ENCODE measurements around the gene ARMH1.

Gene ARMH1

DNA sequence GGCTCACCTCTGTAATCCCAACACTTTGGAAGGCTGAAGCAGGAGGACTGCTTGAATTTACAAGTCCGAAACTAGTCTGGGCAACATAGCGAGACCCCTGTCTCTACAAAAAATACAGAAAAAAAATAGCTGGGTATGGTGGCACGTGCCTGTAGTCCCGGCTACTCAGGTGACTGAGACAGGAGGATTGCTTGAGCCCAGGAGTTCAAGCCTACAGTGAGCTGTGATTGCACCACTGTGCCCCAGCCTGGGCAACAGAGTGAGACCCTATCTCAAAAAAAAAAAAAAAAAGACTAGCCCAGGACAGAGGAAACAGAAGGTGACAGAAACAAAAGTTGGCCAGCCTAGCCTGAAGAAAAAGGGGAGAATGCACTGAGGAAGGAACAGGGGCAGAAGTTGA is 21.2 kb downstream of the ARMH1 start:
- TF ChIP-seq EGR1 (IDR thresholded peaks at IDR 0.05) (no peak), TEAD4 (IDR thresholded peaks at IDR 0.05) (no peak), CREB1 (IDR thresholded peaks at IDR 0.05; ENCODE audit: low read depth) (no peak), RAD21 (IDR thresholded peaks at IDR 0.05; ENCODE audit: low read depth) (no peak), ZBTB7A (IDR thresholded peaks at IDR 0.05; ENCODE audit: low read depth) (no peak), YY1 (IDR thresholded peaks at IDR 0.05; ENCODE audit: low read depth) (no peak), TAF1 (IDR thresholded peaks at IDR 0.05; ENCODE audit: low read depth) (no peak), FOXM1 (IDR thresholded peaks at IDR 0.05; ENCODE audit: borderline replicate concordance, low read depth) (no peak), CEBPB (IDR thresholded peaks at IDR 0.05) (no peak), NFIC (IDR thresholded peaks at IDR 0.05) (no peak), TCF12 (IDR thresholded peaks at IDR 0.05; ENCODE audit: low read depth) (no peak), EP300 (IDR thresholded peaks at IDR 0.05; ENCODE audit: borderline replicate concordance) (no peak)
- TF ChIP-seq, protein P1, sequence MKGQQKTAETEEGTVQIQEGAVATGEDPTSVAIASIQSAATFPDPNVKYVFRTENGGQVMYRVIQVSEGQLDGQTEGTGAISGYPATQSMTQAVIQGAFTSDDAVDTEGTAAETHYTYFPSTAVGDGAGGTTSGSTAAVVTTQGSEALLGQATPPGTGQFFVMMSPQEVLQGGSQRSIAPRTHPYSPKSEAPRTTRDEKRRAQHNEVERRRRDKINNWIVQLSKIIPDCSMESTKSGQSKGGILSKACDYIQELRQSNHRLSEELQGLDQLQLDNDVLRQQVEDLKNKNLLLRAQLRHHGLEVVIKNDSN (IDR thresholded peaks at IDR 0.05), result no peak
- TF ChIP-seq, protein P2, sequence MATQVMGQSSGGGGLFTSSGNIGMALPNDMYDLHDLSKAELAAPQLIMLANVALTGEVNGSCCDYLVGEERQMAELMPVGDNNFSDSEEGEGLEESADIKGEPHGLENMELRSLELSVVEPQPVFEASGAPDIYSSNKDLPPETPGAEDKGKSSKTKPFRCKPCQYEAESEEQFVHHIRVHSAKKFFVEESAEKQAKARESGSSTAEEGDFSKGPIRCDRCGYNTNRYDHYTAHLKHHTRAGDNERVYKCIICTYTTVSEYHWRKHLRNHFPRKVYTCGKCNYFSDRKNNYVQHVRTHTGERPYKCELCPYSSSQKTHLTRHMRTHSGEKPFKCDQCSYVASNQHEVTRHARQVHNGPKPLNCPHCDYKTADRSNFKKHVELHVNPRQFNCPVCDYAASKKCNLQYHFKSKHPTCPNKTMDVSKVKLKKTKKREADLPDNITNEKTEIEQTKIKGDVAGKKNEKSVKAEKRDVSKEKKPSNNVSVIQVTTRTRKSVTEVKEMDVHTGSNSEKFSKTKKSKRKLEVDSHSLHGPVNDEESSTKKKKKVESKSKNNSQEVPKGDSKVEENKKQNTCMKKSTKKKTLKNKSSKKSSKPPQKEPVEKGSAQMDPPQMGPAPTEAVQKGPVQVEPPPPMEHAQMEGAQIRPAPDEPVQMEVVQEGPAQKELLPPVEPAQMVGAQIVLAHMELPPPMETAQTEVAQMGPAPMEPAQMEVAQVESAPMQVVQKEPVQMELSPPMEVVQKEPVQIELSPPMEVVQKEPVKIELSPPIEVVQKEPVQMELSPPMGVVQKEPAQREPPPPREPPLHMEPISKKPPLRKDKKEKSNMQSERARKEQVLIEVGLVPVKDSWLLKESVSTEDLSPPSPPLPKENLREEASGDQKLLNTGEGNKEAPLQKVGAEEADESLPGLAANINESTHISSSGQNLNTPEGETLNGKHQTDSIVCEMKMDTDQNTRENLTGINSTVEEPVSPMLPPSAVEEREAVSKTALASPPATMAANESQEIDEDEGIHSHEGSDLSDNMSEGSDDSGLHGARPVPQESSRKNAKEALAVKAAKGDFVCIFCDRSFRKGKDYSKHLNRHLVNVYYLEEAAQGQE (IDR thresholded peaks at IDR 0.05; ENCODE audit: low read depth), result no peak

DNA sequence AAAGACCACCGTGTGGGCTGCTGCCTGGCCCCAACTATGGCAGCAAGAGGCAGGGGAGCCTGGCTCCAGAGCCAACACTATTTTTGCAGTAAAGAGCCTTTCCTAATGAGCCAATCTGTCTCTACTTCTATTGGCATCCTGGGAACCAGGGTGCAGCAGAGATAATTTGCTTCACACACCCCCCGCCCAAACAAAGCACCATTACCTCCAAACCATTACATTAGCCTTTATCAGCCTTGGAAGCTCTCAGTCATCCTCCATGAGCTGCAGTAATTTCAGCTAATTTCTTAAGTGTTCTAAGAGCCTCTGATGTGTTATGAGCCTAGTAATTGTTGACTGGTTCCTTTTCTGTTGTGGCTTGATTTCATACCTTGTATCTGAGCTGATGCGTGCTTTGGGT is 21.6 kb downstream of the ARMH1 start:
- no peak for TF ChIP-seq NFIC (IDR thresholded peaks at IDR 0.05)
- no peak for TF ChIP-seq TCF12 (IDR thresholded peaks at IDR 0.05; ENCODE audit: low read depth)
- TF ChIP-seq CREB1 (IDR thresholded peaks at IDR 0.05; ENCODE audit: low read depth), result no peak
- no peak for TF ChIP-seq YY1 (IDR thresholded peaks at IDR 0.05; ENCODE audit: low read depth)
- TF ChIP-seq, protein P3, sequence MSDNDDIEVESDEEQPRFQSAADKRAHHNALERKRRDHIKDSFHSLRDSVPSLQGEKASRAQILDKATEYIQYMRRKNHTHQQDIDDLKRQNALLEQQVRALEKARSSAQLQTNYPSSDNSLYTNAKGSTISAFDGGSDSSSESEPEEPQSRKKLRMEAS (IDR thresholded peaks at IDR 0.05), result no peak
- TF ChIP-seq, protein P1 (IDR thresholded peaks at IDR 0.05), result no peak

DNA sequence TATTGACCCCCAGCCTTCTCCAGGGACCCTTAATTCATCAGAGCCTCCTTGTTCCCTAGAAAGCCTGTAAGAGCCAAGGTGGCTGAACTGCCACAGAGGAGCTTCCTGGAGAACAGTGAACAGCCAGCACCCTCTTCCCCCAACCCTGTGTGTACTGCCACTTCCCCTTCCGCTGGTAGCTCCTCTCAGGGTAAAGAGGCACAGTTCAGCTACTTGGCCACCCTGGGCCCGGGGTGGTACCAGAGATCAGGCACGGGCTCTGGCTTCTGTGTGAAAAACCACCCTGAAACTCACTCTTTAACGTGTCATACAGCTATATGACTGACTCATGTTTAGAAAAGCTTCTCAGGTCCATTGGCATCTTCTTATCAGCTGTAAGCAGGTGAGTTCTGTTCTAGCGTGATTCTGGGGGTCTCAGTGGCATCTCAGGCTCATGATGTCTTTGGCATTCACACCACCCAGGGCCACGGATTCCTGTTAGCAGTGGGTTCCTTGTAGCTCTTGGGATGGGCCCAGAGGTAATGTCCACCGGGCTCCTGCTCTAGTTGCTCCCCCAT is 22.4 kb downstream of the ARMH1 start:
- TF ChIP-seq NFIC (IDR thresholded peaks at IDR 0.05), result no peak
- no peak for TF ChIP-seq CEBPB (IDR thresholded peaks at IDR 0.05)
- no peak for TF ChIP-seq TAF1 (IDR thresholded peaks at IDR 0.05; ENCODE audit: low read depth)
- no peak for TF ChIP-seq TCF12 (IDR thresholded peaks at IDR 0.05; ENCODE audit: low read depth)
- no peak for TF ChIP-seq EP300 (IDR thresholded peaks at IDR 0.05; ENCODE audit: borderline replicate concordance)
- TF ChIP-seq, protein P2 (IDR thresholded peaks at IDR 0.05; ENCODE audit: low read depth), result no peak
- no peak for TF ChIP-seq YY1 (IDR thresholded peaks at IDR 0.05; ENCODE audit: low read depth)
- TF ChIP-seq EGR1 (IDR thresholded peaks at IDR 0.05), result no peak
- no peak for TF ChIP-seq RAD21 (IDR thresholded peaks at IDR 0.05; ENCODE audit: low read depth)
- no peak for TF ChIP-seq TEAD4 (IDR thresholded peaks at IDR 0.05)
- TF ChIP-seq, protein P3 (IDR thresholded peaks at IDR 0.05), result no peak
- no peak for TF ChIP-seq ZBTB7A (IDR thresholded peaks at IDR 0.05; ENCODE audit: low read depth)
- TF ChIP-seq, protein P1 (IDR thresholded peaks at IDR 0.05), result no peak
- TF ChIP-seq CREB1 (IDR thresholded peaks at IDR 0.05; ENCODE audit: low read depth), result no peak
- TF ChIP-seq FOXM1 (IDR thresholded peaks at IDR 0.05; ENCODE audit: borderline replicate concordance, low read depth), result no peak

DNA sequence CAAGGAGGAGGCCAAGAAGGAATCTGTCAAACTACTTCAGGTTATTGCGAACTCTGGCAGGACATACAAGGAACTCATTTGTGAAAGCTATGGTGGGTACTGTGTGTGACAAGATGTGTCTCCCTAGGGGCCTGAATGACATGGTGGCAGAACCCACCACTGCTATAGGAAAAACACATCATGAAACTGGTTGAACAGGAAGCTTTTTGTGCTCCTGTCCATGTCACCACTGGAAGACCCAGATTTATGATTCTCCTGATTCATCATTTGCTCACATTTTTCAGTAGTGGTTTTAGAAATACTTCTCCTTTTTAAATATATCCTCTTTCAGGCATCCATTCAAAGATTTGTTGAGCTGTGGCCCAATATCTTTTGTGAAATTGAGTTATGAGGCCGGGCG is 23.6 kb downstream of the ARMH1 start:
- TF ChIP-seq EP300 (IDR thresholded peaks at IDR 0.05; ENCODE audit: borderline replicate concordance) (no peak), TAF1 (IDR thresholded peaks at IDR 0.05; ENCODE audit: low read depth) (no peak), CEBPB (IDR thresholded peaks at IDR 0.05) (no peak), YY1 (IDR thresholded peaks at IDR 0.05; ENCODE audit: low read depth) (no peak), RAD21 (IDR thresholded peaks at IDR 0.05; ENCODE audit: low read depth) (no peak), ZBTB7A (IDR thresholded peaks at IDR 0.05; ENCODE audit: low read depth) (no peak), EGR1 (IDR thresholded peaks at IDR 0.05) (no peak), TEAD4 (IDR thresholded peaks at IDR 0.05) (no peak), TCF12 (IDR thresholded peaks at IDR 0.05; ENCODE audit: low read depth) (no peak), FOXM1 (IDR thresholded peaks at IDR 0.05; ENCODE audit: borderline replicate concordance, low read depth) (no peak), NFIC (IDR thresholded peaks at IDR 0.05) (no peak), CREB1 (IDR thresholded peaks at IDR 0.05; ENCODE audit: low read depth) (no peak)
- TF ChIP-seq, protein P2 (IDR thresholded peaks at IDR 0.05; ENCODE audit: low read depth), result no peak
- TF ChIP-seq, protein P3 (IDR thresholded peaks at IDR 0.05), result no peak
- TF ChIP-seq, protein P1 (IDR thresholded peaks at IDR 0.05), result no peak
